ENCODE data around the gene TGM1.

Gene TGM1

GRCh38 chr14:24259282-24260025 lies 3.5 kb downstream of the TGM1 start:
- TF ChIP-seq CTCF (IDR thresholded peaks at IDR 0.05; ENCODE audit: low read depth, low read length) = no peak
- Histone ChIP-seq H3K27me3 (no peaks in the 10 kb centered on the region), H3K4me3 (ENCODE audit: low read depth, low read length) (no peak overlapping the region), H3K9me3 (no peaks in the 10 kb centered on the region), H3K4me1 (no peaks in the 10 kb centered on the region), H3K36me3 (no peaks in the 10 kb centered on the region)
- no peak for DNase-seq

GRCh38 chr14:24258548-24259265 lies 4.3 kb downstream of the TGM1 start:
- no peak for DNase-seq
- no peak overlapping the region for H3K4me3 ChIP-seq (ENCODE audit: low read depth, low read length)
- TF ChIP-seq CTCF (IDR thresholded peaks at IDR 0.05; ENCODE audit: low read depth, low read length) = no peak
- H3K27me3 ChIP-seq = no peaks in the 10 kb centered on the region
- no peaks in the 10 kb centered on the region for H3K9me3 ChIP-seq
- no peaks in the 10 kb centered on the region for H3K4me1 ChIP-seq
- no peaks in the 10 kb centered on the region for H3K36me3 ChIP-seq

GRCh38 chr14:24258119-24258518 lies 4.9 kb downstream of the TGM1 start:
- DNase-seq = no peak
- H3K27me3 ChIP-seq = no peaks in the 10 kb centered on the region
- H3K36me3 ChIP-seq = no peaks in the 10 kb centered on the region
- H3K4me1 ChIP-seq = no peaks in the 10 kb centered on the region
- no peak for TF ChIP-seq CTCF (IDR thresholded peaks at IDR 0.05; ENCODE audit: low read depth, low read length)
- no peak overlapping the region for H3K4me3 ChIP-seq (ENCODE audit: low read depth, low read length)
- H3K9me3 ChIP-seq = no peaks in the 10 kb centered on the region

DNA sequence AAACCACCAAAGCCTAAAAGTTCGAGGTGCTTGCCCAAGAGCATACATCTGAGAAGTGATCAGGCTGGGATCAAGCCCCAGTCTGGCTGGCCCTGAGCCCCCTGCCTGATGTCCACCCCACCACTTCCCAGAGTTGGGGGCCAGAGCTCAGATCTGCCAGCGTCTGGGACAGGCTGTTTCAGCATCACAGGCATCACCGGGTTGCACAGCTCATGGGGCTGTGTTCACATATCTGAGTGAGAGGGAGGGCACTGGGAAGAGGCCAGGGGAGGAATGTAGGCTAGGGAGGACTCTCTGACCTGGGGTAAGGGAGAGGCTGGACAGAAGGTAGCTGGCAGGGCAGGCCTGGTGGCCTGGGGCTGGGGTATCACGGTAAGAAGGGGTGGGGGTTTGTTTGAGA lies 6.0 kb downstream of the TGM1 start:
- Histone ChIP-seq H3K9me3 (no peaks in the 10 kb centered on the region), H3K4me1 (no peaks in the 10 kb centered on the region), H3K27me3 (no peaks in the 10 kb centered on the region), H3K4me3 (ENCODE audit: low read depth, low read length) (no peak overlapping the region), H3K36me3 (no peaks in the 10 kb centered on the region)
- TF ChIP-seq CTCF (IDR thresholded peaks at IDR 0.05; ENCODE audit: low read depth, low read length) = no peak
- no peak for DNase-seq

GRCh38 chr14:24255931-24256711 lies 6.9 kb downstream of the TGM1 start:
- no peak for DNase-seq
- TF ChIP-seq CTCF (IDR thresholded peaks at IDR 0.05; ENCODE audit: low read depth, low read length) = no peak
- no peak overlapping the region for H3K4me3 ChIP-seq (ENCODE audit: low read depth, low read length)
- H3K36me3 ChIP-seq = no peaks in the 10 kb centered on the region
- no peaks in the 10 kb centered on the region for H3K4me1 ChIP-seq
- no peaks in the 10 kb centered on the region for H3K27me3 ChIP-seq
- no peaks in the 10 kb centered on the region for H3K9me3 ChIP-seq

Data from BE2C (cell line).